ENCODE results near the gene SOX30.

DNA sequence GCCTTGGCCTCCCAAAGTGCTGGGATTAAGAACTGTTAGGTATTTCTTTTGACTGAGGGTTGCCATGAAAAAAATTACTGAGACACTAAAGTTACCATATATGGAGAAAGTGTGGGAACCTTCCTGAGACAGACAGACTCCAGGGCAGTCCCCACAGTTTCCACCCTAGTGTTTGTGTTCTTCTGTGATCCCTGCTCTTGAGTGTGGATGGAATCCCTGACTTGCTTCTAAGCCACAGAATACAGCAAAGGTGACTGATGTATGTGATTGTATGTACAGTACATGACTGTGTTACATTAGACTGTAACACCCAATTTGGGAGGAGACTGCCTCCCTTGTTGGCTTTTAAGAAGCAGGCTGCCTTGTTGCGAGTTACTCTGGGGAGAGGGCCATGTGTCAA lies 52.0 kb downstream of the SOX30 start:
- TF ChIP-seq, protein P1, sequence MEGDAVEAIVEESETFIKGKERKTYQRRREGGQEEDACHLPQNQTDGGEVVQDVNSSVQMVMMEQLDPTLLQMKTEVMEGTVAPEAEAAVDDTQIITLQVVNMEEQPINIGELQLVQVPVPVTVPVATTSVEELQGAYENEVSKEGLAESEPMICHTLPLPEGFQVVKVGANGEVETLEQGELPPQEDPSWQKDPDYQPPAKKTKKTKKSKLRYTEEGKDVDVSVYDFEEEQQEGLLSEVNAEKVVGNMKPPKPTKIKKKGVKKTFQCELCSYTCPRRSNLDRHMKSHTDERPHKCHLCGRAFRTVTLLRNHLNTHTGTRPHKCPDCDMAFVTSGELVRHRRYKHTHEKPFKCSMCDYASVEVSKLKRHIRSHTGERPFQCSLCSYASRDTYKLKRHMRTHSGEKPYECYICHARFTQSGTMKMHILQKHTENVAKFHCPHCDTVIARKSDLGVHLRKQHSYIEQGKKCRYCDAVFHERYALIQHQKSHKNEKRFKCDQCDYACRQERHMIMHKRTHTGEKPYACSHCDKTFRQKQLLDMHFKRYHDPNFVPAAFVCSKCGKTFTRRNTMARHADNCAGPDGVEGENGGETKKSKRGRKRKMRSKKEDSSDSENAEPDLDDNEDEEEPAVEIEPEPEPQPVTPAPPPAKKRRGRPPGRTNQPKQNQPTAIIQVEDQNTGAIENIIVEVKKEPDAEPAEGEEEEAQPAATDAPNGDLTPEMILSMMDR (IDR thresholded peaks at IDR 0.05): no peak
- TF ChIP-seq MXD4 (CRISPR knock-in tag; IDR thresholded peaks at IDR 0.05; ENCODE audit: borderline replicate concordance) (no peak), NR1H2 (CRISPR knock-in tag; IDR thresholded peaks at IDR 0.05) (no peak), ESRRA (CRISPR knock-in tag; IDR thresholded peaks at IDR 0.05; ENCODE audit: borderline replicate concordance) (no peak), RELA (CRISPR knock-in tag; IDR thresholded peaks at IDR 0.05; ENCODE audit: borderline replicate concordance) (no peak), KAT7 (CRISPR knock-in tag; IDR thresholded peaks at IDR 0.05; ENCODE audit: borderline replicate concordance) (no peak), CREB1 (CRISPR knock-in tag; IDR thresholded peaks at IDR 0.05) (no peak), TP53 (CRISPR knock-in tag; IDR thresholded peaks at IDR 0.05) (no peak)
- TF ChIP-seq, protein P2, sequence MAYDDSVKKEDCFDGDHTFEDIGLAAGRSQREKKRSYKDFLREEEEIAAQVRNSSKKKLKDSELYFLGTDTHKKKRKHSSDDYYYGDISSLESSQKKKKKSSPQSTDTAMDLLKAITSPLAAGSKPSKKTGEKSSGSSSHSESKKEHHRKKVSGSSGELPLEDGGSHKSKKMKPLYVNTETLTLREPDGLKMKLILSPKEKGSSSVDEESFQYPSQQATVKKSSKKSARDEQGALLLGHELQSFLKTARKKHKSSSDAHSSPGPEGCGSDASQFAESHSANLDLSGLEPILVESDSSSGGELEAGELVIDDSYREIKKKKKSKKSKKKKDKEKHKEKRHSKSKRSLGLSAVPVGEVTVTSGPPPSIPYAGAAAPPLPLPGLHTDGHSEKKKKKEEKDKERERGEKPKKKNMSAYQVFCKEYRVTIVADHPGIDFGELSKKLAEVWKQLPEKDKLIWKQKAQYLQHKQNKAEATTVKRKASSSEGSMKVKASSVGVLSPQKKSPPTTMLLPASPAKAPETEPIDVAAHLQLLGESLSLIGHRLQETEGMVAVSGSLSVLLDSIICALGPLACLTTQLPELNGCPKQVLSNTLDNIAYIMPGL (CRISPR knock-in tag; IDR thresholded peaks at IDR 0.05): no peak
- TF ChIP-seq, protein P3, sequence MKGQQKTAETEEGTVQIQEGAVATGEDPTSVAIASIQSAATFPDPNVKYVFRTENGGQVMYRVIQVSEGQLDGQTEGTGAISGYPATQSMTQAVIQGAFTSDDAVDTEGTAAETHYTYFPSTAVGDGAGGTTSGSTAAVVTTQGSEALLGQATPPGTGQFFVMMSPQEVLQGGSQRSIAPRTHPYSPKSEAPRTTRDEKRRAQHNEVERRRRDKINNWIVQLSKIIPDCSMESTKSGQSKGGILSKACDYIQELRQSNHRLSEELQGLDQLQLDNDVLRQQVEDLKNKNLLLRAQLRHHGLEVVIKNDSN (CRISPR knock-in tag; IDR thresholded peaks at IDR 0.05): no peak
- TF ChIP-seq, protein P4, sequence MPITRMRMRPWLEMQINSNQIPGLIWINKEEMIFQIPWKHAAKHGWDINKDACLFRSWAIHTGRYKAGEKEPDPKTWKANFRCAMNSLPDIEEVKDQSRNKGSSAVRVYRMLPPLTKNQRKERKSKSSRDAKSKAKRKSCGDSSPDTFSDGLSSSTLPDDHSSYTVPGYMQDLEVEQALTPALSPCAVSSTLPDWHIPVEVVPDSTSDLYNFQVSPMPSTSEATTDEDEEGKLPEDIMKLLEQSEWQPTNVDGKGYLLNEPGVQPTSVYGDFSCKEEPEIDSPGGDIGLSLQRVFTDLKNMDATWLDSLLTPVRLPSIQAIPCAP (CRISPR knock-in tag; IDR thresholded peaks at IDR 0.05): no peak

Data from WTC11 (cell line).